GM23338 (cell line): Measurements from ENCODE around the gene BCKDHA. TPM values are rescaled to one million over a fixed set of nuclear protein-coding genes. Genes with fewer than 3 reads are reported as not detected.

ENCODE experiments used
- ATAC-seq: fragments of 200-7000 bp; cut with Tn5 transposase; 3 replicates; pipeline ENCODE4 v1.9.1; 2020
- DNase-seq: peaks from one replicate; pipeline ENCODE4 v3.0.0-alpha.2; 2015; ENCODE audit warnings: low spot score
- H2AFZ ChIP-seq: fragments of 200-600 bp; sonication (generic); 2 replicates; pipeline ENCODE4 v1.8.0; 2016; ENCODE audit warnings: antibody characterized with exemption, mild to moderate bottlenecking, moderate library complexity
- H3F3A ChIP-seq: fragments of 200-600 bp; sonication (generic); replicated peaks from 2 replicates; pipeline ENCODE4 v1.8.0; 2017; ENCODE audit warnings: antibody characterized with exemption, mixed run types, low read depth
- H3K27ac ChIP-seq: fragments of 200-600 bp; sonication (generic); 2 replicates; pipeline ENCODE4 v1.6.1; 2016; ENCODE audit warnings: low read depth
- H3K27me3 ChIP-seq: fragments of 200-600 bp; sonication (generic); 2 replicates; pipeline ENCODE4 v1.8.0; 2016; ENCODE audit warnings: mild to moderate bottlenecking, mixed run types, moderate library complexity; ENCODE audit not compliant: insufficient read depth
- H3K36me3 ChIP-seq: fragments of 200-600 bp; sonication (generic); 2 replicates; pipeline ENCODE4 v1.8.0; 2016; ENCODE audit warnings: mild to moderate bottlenecking; ENCODE audit not compliant: insufficient read depth
- H3K4me1 ChIP-seq: fragments of 200-600 bp; sonication (generic); 2 replicates; pipeline ENCODE4 v1.8.0; 2016; ENCODE audit warnings: mild to moderate bottlenecking, moderate library complexity; ENCODE audit not compliant: insufficient read depth
- H3K4me2 ChIP-seq: fragments of 200-600 bp; sonication (generic); 2 replicates; pipeline ENCODE4 v1.7.1; 2017; ENCODE audit warnings: mixed run types
- H3K4me3 ChIP-seq: fragments of 200-600 bp; sonication (generic); 2 replicates; pipeline ENCODE4 v1.6.1; 2016; ENCODE audit warnings: mixed run types
- H3K79me2 ChIP-seq: fragments of 200-600 bp; sonication (generic); replicated peaks from 2 replicates; pipeline ENCODE4 v1.8.0; 2017; ENCODE audit warnings: mild to moderate bottlenecking; ENCODE audit not compliant: insufficient read depth
- H3K9me2 ChIP-seq: fragments of 200-600 bp; sonication (generic); 2 replicates; pipeline ENCODE4 v1.8.0; 2017; ENCODE audit not compliant: insufficient read depth
- H4K20me1 ChIP-seq: fragments of 200-600 bp; sonication (generic); replicated peaks from 2 replicates; pipeline ENCODE4 v1.8.0; 2017; ENCODE audit warnings: mild to moderate bottlenecking; ENCODE audit not compliant: insufficient read depth
- H3K27ac Mint-ChIP-seq: 2 replicates; pipeline ENCODE4 v1.8.0; 2020; ENCODE audit warnings: inconsistent platforms, mild to moderate bottlenecking, moderate library complexity, mixed read lengths
- H3K27me3 Mint-ChIP-seq: 3 replicates; pipeline ENCODE4 v1.8.0; 2022; ENCODE audit warnings: low read depth, mild to moderate bottlenecking, moderate library complexity, mixed read lengths, inconsistent platforms; ENCODE audit not compliant: insufficient read depth, poor library complexity
- H3K36me3 Mint-ChIP-seq: 3 replicates; pipeline ENCODE4 v1.8.0; 2021; ENCODE audit warnings: low read depth, mild to moderate bottlenecking, inconsistent platforms, moderate library complexity, mixed read lengths
- H3K4me1 Mint-ChIP-seq: 3 replicates; pipeline ENCODE4 v1.8.0; 2020; ENCODE audit warnings: mild to moderate bottlenecking, inconsistent platforms, mixed read lengths
- H3K4me3 Mint-ChIP-seq: 3 replicates; pipeline ENCODE4 v1.8.0; 2021; ENCODE audit warnings: moderate library complexity, mild to moderate bottlenecking, inconsistent platforms, mixed read lengths
- H3K9me3 Mint-ChIP-seq: 3 replicates; pipeline ENCODE4 v1.8.0; 2020; ENCODE audit warnings: moderate library complexity, mild to moderate bottlenecking, inconsistent platforms, mixed read lengths
- JUNB ChIP-seq: IDR thresholded peaks from one replicate; pipeline ENCODE4 v1.6.1; 2016; ENCODE audit warnings: antibody characterized with exemption; ENCODE audit not compliant: unreplicated experiment
- ZNF114 ChIP-seq: fragments of 250-450 bp; sonication (Bioruptor Pico); IDR thresholded peaks from 2 replicates; pipeline ENCODE4 v1.5.0; 2020; ENCODE audit warnings: mild to moderate bottlenecking, moderate library complexity
- ZNF331 ChIP-seq: fragments of 250-450 bp; sonication (Bioruptor Pico); IDR thresholded peaks from 2 replicates; pipeline ENCODE4 v1.5.0; 2020; ENCODE audit warnings: low read depth, mild to moderate bottlenecking, moderate library complexity
- ZNF462 ChIP-seq: fragments of 250-450 bp; sonication (Bioruptor Pico); IDR thresholded peaks from 2 replicates; pipeline ENCODE4 v1.5.0; 2020; ENCODE audit warnings: mild to moderate bottlenecking, moderate library complexity
- polyA plus RNA-seq: library from polyadenylated mRNA; unstranded; fragments of >200 nt; fragmentation: Nextera tagmentation; extraction: Ambion mirVana; gene quantifications from 2 replicates; pipeline ENCODE4 v1.2.1, GENCODE V29; 2016
- total RNA-seq: library from RNA; depleted of rRNA; stranded (reverse); fragments of >200 nt; shearing (Covaris generic); gene quantifications from 2 replicates; pipeline ENCODE4 v1.2.3, GENCODE V29; 2014
- TF ChIP-seq, protein P1 (sequence below): IDR thresholded peaks from 2 replicates; pipeline ENCODE4 v1.6.1; 2016; ENCODE audit warnings: antibody characterized with exemption
- TF ChIP-seq, protein P2 (sequence below), 2 experiments: fragments of 200-600 bp in 1 of 2; sonication (generic) in 1 of 2; conservative IDR thresholded peaks; 2 replicates each; pipeline versions ENCODE4 v1.5.1 to v1.6.1; 2016 to 2017; ENCODE audit warnings: antibody characterized with exemption in 2 of 2, low read depth in 2 of 2, mild to moderate bottlenecking in 2 of 2, moderate library complexity in 1 of 2

The BCKDHA gene
- total and polyA plus RNA-seq, 2 experiments from 2014 or later: 15.0 to 42.4 TPM

- TF ChIP-seq ZNF462 (CRISPR knock-in tag) (no peak), JUNB (no peak), ZNF331 (CRISPR knock-in tag) (no peak)
- TF ChIP-seq, protein P1, sequence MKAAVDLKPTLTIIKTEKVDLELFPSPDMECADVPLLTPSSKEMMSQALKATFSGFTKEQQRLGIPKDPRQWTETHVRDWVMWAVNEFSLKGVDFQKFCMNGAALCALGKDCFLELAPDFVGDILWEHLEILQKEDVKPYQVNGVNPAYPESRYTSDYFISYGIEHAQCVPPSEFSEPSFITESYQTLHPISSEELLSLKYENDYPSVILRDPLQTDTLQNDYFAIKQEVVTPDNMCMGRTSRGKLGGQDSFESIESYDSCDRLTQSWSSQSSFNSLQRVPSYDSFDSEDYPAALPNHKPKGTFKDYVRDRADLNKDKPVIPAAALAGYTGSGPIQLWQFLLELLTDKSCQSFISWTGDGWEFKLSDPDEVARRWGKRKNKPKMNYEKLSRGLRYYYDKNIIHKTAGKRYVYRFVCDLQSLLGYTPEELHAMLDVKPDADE: no peak
These were observed 48.0 kb downstream of the BCKDHA start (continued) for GRCh38 chr19:41445575-41445974.

DNA sequence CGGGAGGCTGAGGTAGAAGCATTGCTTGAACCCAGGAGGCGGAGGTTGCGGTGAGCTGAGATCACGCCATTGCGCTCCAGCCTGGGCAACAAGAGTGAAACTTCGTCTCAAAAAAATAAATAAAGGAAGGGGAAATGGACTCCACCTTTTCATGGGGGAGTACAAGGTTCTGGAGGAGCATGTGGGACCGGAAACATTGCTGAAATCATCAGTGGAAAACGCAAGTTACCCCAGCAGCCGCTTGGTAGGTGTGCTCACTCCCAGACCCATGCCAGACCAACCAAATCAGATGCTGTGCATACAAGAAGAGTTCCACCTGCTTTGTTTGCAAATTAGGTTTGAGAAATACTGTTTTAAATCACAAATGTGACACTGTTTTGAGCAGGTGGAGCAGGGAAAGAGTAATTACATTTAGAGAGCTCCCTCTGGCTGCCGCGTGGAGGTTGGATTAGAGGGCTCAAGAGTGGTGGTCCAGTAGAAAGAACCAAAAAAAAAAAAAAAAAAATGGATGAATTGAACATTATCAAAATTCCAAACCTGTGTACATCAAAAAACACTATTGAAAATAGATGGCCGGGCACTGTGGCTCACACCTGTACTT lies 50.2 kb downstream of the BCKDHA start:
- TF ChIP-seq, protein P2, sequence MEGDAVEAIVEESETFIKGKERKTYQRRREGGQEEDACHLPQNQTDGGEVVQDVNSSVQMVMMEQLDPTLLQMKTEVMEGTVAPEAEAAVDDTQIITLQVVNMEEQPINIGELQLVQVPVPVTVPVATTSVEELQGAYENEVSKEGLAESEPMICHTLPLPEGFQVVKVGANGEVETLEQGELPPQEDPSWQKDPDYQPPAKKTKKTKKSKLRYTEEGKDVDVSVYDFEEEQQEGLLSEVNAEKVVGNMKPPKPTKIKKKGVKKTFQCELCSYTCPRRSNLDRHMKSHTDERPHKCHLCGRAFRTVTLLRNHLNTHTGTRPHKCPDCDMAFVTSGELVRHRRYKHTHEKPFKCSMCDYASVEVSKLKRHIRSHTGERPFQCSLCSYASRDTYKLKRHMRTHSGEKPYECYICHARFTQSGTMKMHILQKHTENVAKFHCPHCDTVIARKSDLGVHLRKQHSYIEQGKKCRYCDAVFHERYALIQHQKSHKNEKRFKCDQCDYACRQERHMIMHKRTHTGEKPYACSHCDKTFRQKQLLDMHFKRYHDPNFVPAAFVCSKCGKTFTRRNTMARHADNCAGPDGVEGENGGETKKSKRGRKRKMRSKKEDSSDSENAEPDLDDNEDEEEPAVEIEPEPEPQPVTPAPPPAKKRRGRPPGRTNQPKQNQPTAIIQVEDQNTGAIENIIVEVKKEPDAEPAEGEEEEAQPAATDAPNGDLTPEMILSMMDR (conservative IDR thresholded peaks at IDR 0.05; ENCODE audit: low read depth in 2 of 2): peak; percentile 34 to 42; a peak in 3 of 4 replicates
- no peak for TF ChIP-seq ZNF114
- no peaks in the 10 kb centered on the region for H4K20me1 ChIP-seq
- Mint-ChIP-seq H3K27me3 (peaks cover 15% of the 10 kb centered on the region), H3K27ac (no peak overlapping the region), H3K36me3 (no peaks in the 10 kb centered on the region), H3K4me1 (peaks cover 18% of the 10 kb centered on the region), H3K4me3 (no peak overlapping the region), H3K9me3 (no peaks in the 10 kb centered on the region; the same call in 2 of the 3 replicates)
- ATAC-seq: no peak
- H3F3A ChIP-seq: no peaks in the 10 kb centered on the region
- H2AFZ ChIP-seq: peak overlapping the region; percentile 14; the same call in 1 of the 2 replicates
- no peaks in the 10 kb centered on the region for H3K79me2 ChIP-seq
- H3K4me2 ChIP-seq: no peak overlapping the region
- H3K4me3 ChIP-seq: no peak overlapping the region
- no peak for DNase-seq
- peaks cover 3% of the 10 kb centered on the region; the same call in 1 of the 2 replicates for H3K4me1 ChIP-seq
- no peaks in the 10 kb centered on the region for H3K9me2 ChIP-seq
- peaks cover 17% of the 10 kb centered on the region; the same call in 1 of the 2 replicates for H3K27me3 ChIP-seq
- no peaks in the 10 kb centered on the region for H3K36me3 ChIP-seq
- no peak overlapping the region for H3K27ac ChIP-seq
